Measurements from ENCODE around the gene CCNB3. TPM values are rescaled to one million over a fixed set of nuclear protein-coding genes. Genes with fewer than 3 reads are reported as not detected.

The CCNB3 gene
- polyA plus RNA-seq, 1 of the 3 experiments (the other 2 are of a cell fraction), result 1.8 TPM

GRCh38 chrX:50161127-50161526 lies 43.4 kb upstream of the CCNB3 start:
- Histone ChIP-seq H3K9me3 (no peaks in the 10 kb centered on the region), H3K4me2 (no peak overlapping the region), H3K4me3 (ENCODE audit: low read depth in 2 of 2, low read length in 1 of 2) (no peak overlapping the region), H3K27me3 (ENCODE audit: insufficient read depth) (no peaks in the 10 kb centered on the region; the same call in 1 of the 2 replicates), H2AFZ (ENCODE audit: low read depth) (no peak overlapping the region), H3K79me2 (ENCODE audit: insufficient read depth) (no peaks in the 10 kb centered on the region), H4K20me1 (ENCODE audit: insufficient read depth) (no peaks in the 10 kb centered on the region), H3K36me3 (replicated peaks in 1 of 2; ENCODE audit: control insufficient read depth in 1 of 2, insufficient read depth in 2 of 2, low read length in 1 of 2) (no peaks in the 10 kb centered on the region), H3F3A (replicated peaks; ENCODE audit: insufficient read depth) (no peaks in the 10 kb centered on the region), H3K9me2 (no peaks in the 10 kb centered on the region), H3K27ac (ENCODE audit: low read depth in 2 of 2, low read length in 1 of 2) (no peak overlapping the region), H3K9ac (no peak overlapping the region), H3K4me1 (ENCODE audit: control insufficient read depth in 1 of 2, insufficient read depth in 2 of 2, low read depth in 1 of 2, low read length in 1 of 2) (no peaks in the 10 kb centered on the region)
- POLR2A ChIA-PET, result no interaction called here
- 13% methylated on average over 3 of the region's 3 CpGs for WGBS (ENCODE audit: low lambda C conversion rate)
- TF ChIP-seq CHD2 (IDR thresholded peaks at IDR 0.05; ENCODE audit: low read length, partially characterized antibody) (no peak), GABPA (IDR thresholded peaks at IDR 0.05; ENCODE audit: low read depth) (no peak), POLR2AphosphoS5 (IDR thresholded peaks at IDR 0.05; ENCODE audit: low read depth, low read length) (no peak), GATA2 (CRISPR knock-in tag; IDR thresholded peaks at IDR 0.05) (no peak), NRF1 (IDR thresholded peaks at IDR 0.05; ENCODE audit: low read depth, low read length) (no peak), REST (IDR thresholded peaks at IDR 0.05; ENCODE audit: low read depth, low read length) (no peak), SIN3A (IDR thresholded peaks at IDR 0.05; ENCODE audit: borderline replicate concordance, low read depth, low read length) (no peak), YY1 (IDR thresholded peaks at IDR 0.05; ENCODE audit: low read depth) (no peak), TEAD4 (IDR thresholded peaks at IDR 0.05; ENCODE audit: borderline replicate concordance, insufficient read depth) (no peak), RFX5 (IDR thresholded peaks at IDR 0.05; ENCODE audit: low read length) (no peak), USF2 (IDR thresholded peaks at IDR 0.05; ENCODE audit: borderline replicate concordance, low read depth, low read length) (no peak), FOXM1 (IDR thresholded peaks at IDR 0.05; ENCODE audit: low read depth) (no peak), EP300 (IDR thresholded peaks at IDR 0.05; ENCODE audit: borderline replicate concordance in 1 of 2, low read depth in 1 of 2, low read length in 1 of 2) (no peak), TCF12 (IDR thresholded peaks at IDR 0.05) (no peak), EZH2phosphoT487 (IDR thresholded peaks at IDR 0.05; ENCODE audit: borderline replicate concordance, low read depth) (no peak), ZBTB33 (IDR thresholded peaks at IDR 0.05; ENCODE audit: borderline replicate concordance, low read depth) (no peak), RXRA (IDR thresholded peaks at IDR 0.05; ENCODE audit: borderline replicate concordance, low read depth) (no peak), FOXJ3 (CRISPR knock-in tag; IDR thresholded peaks at IDR 0.05) (no peak)
- TF ChIP-seq, protein P1, sequence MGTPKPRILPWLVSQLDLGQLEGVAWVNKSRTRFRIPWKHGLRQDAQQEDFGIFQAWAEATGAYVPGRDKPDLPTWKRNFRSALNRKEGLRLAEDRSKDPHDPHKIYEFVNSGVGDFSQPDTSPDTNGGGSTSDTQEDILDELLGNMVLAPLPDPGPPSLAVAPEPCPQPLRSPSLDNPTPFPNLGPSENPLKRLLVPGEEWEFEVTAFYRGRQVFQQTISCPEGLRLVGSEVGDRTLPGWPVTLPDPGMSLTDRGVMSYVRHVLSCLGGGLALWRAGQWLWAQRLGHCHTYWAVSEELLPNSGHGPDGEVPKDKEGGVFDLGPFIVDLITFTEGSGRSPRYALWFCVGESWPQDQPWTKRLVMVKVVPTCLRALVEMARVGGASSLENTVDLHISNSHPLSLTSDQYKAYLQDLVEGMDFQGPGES (IDR thresholded peaks at IDR 0.05; ENCODE audit: low read depth, low read length), result no peak
- DNase-seq, result no peak
- CTCF ChIA-PET, result no interaction called here

Measured in SK-N-SH (cell line).